GM19324 (cell line): Measurements from ENCODE around the gene ZDHHC8.

Experiments used
- ATAC-seq: cut with Tn5 transposase; IDR thresholded peaks from one replicate; pipeline ENCODE4 v1.9.1; 2021; ENCODE audit warnings: mild to moderate bottlenecking, moderate library complexity; ENCODE audit not compliant: unreplicated experiment, low FRiP score

Gene ZDHHC8

GRCh38 chr22:20112623-20113511 is 18.7 kb upstream of the ZDHHC8 start:
- no peak for ATAC-seq

GRCh38 chr22:20113551-20114310 is 17.9 kb upstream of the ZDHHC8 start:
- ATAC-seq: no peak

GRCh38 chr22:20114506-20115475 is 16.8 kb upstream of the ZDHHC8 start:
- no peak for ATAC-seq

GRCh38 chr22:20115691-20116375 is 15.8 kb upstream of the ZDHHC8 start, which contains the start of gene RANBP1:
Gene RANBP1 (plus strand): TSS chr22:20116104. CDS start chr22:20116185, 81 bp downstream.
- ATAC-seq: no peak

GRCh38 chr22:20116376-20116950 is 15.1 kb upstream of the ZDHHC8 start:
- ATAC-seq: no peak

GRCh38 chr22:20116951-20117632 is 14.5 kb upstream of the ZDHHC8 start, which contains the start of gene TRMT2A:
Gene TRMT2A (minus strand): TSS chr22:20117226. CDS start chr22:20116906, 320 bp downstream.
- ATAC-seq: peak; percentile 88

- peak; percentile 12 for ATAC-seq
Observed at GRCh38 chr22:20117633-20118299, 13.8 kb upstream of the ZDHHC8 start.

GRCh38 chr22:20118300-20119020 is 13.1 kb upstream of the ZDHHC8 start:
- no peak for ATAC-seq

GRCh38 chr22:20121856-20122415 is 9.7 kb upstream of the ZDHHC8 start:
- ATAC-seq: no peak

GRCh38 chr22:20123366-20124082 is 8.1 kb upstream of the ZDHHC8 start:
- ATAC-seq: no peak

GRCh38 chr22:20124083-20124787 is 7.4 kb upstream of the ZDHHC8 start:
- ATAC-seq: no peak

- ATAC-seq: no peak
Observed at GRCh38 chr22:20125201-20126174, 6.1 kb upstream of the ZDHHC8 start.

- ATAC-seq: no peak
Observed at GRCh38 chr22:20126284-20127029, 5.1 kb upstream of the ZDHHC8 start.

GRCh38 chr22:20127318-20127868 is 4.2 kb upstream of the ZDHHC8 start:
- no peak for ATAC-seq
